Fibroblast of lung (primary cell): ENCODE measurements around the gene NCEH1. TPM values are rescaled to one million over a fixed set of nuclear protein-coding genes. Genes with fewer than 3 reads are reported as not detected.

Source experiments
- DNase-seq, 2 donors: peaks; one replicate each; pipeline versions ENCODE4 v3.0.0 to v3.0.0-alpha.2; 2010; ENCODE audit warnings: low read depth in 2 of 2
- H2AFZ ChIP-seq: 2 replicates; pipeline ENCODE4 v1.5.1; 2012; ENCODE audit warnings: low read length, control low read depth, inconsistent platforms
- H3K27ac ChIP-seq: 2 replicates; pipeline ENCODE4 v1.5.1; 2011; ENCODE audit warnings: low read length, control low read depth; ENCODE audit not compliant: insufficient read depth
- H3K27me3 ChIP-seq: 2 replicates; pipeline ENCODE4 v1.5.1; 2011; ENCODE audit warnings: mild to moderate bottlenecking, low read length; ENCODE audit not compliant: control insufficient read depth, insufficient read depth
- H3K36me3 ChIP-seq: 2 replicates; pipeline ENCODE4 v1.5.1; 2011; ENCODE audit warnings: low read length; ENCODE audit not compliant: control insufficient read depth, insufficient read depth
- H3K4me1 ChIP-seq: 2 replicates; pipeline ENCODE4 v1.5.1; 2011; ENCODE audit warnings: low read length; ENCODE audit not compliant: control insufficient read depth, insufficient read depth; ENCODE audit errors: extremely low read depth
- H3K4me2 ChIP-seq: 2 replicates; pipeline ENCODE4 v1.5.1; 2011; ENCODE audit warnings: low read length, control low read depth; ENCODE audit not compliant: insufficient read depth; ENCODE audit errors: extremely low read depth
- H3K4me3 ChIP-seq, 4 experiments: fragments of 200-600 bp in 1 of 4; sonication (generic) in 1 of 4; replicated peaks in 1 of 4; 2 replicates each; pipeline ENCODE4 v1.5.1; 2011 to 2016; ENCODE audit warnings: low read length in 4 of 4, low read depth in 3 of 4, mild to moderate bottlenecking in 3 of 4, control low read depth in 2 of 4, inconsistent platforms in 1 of 4, mixed read lengths in 1 of 4; ENCODE audit not compliant: insufficient read depth in 1 of 4; ENCODE audit errors: control extremely low read depth in 1 of 4
- H3K79me2 ChIP-seq: 2 replicates; pipeline ENCODE4 v1.5.1; 2012; ENCODE audit warnings: mild to moderate bottlenecking, low read length, inconsistent platforms; ENCODE audit not compliant: control insufficient read depth, insufficient read depth
- H3K9ac ChIP-seq: 2 replicates; pipeline ENCODE4 v1.5.1; 2011; ENCODE audit warnings: mild to moderate bottlenecking, low read length, control low read depth; ENCODE audit not compliant: insufficient read depth
- H3K9me3 ChIP-seq: 2 replicates; pipeline ENCODE4 v1.5.1; 2012; ENCODE audit warnings: low read depth, low read length; ENCODE audit not compliant: control insufficient read depth, insufficient read depth
- H4K20me1 ChIP-seq: 2 replicates; pipeline ENCODE4 v1.5.1; 2011; ENCODE audit warnings: low read length; ENCODE audit not compliant: control insufficient read depth, insufficient read depth; ENCODE audit errors: extremely low read depth
- EZH2 ChIP-seq: IDR thresholded peaks from 2 replicates; pipeline ENCODE4 v1.5.1; 2012; ENCODE audit warnings: low read length, control low read depth, mild to moderate bottlenecking; ENCODE audit errors: missing control alignments
- polyA plus RNA-seq, 2 donors: library from polyadenylated mRNA; depleted of rRNA in 1 of 2; stranded (reverse) in 1 of 2; unstranded in 1 of 2; fragments of >200 nt; gene quantifications; 2 replicates each; pipeline ENCODE4 v1.2.1, GENCODE V29; 2011 to 2012; ENCODE audit warnings: missing spikeins in 1 of 2
- total RNA-seq: library from RNA; depleted of rRNA; stranded (reverse); fragments of >200 nt; gene quantifications from 2 replicates; pipeline ENCODE4 v1.2.1, GENCODE V29; 2014
- TF ChIP-seq, protein P1 (sequence below), 2 donors: IDR thresholded peaks in 1 of 2; conservative IDR thresholded peaks in 1 of 2; 1 replicate in 1 of 2; 2 replicates in 1 of 2; pipeline ENCODE4 v1.5.1; 2011 to 2012; ENCODE audit warnings: low read length in 2 of 2, control low read depth in 1 of 2, inconsistent platforms in 1 of 2, low read depth in 1 of 2, mild to moderate bottlenecking in 1 of 2

NCEH1 gene
- total and polyA plus RNA-seq, 2 donors (not counting 1 experiment from before 2014, with no cell fraction given) = 9.9 to 11.4 TPM

DNA sequence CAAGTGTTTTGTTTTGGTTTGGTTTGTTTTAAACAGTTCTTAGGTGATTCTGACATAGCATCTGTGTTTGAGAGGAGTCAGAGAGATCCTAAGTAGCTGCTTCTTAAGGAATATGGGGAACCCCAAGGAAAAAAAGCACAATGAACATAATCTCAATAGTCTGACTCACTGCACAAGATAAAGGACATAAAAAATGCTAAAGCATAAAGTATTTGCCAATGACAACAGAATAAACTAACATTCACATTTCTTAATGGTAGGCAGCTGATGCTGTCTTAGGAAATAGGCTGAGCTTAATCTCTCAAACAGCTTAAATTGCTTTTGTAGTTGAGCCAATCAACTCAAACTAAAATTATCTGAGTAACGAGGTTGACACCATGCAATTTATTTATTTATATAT, 2.9 kb downstream of the NCEH1 start:
- Histone ChIP-seq H3K27me3 (no peaks in the 10 kb centered on the region), H3K4me1 (peaks cover 10% of the 10 kb centered on the region), H4K20me1 (no peaks in the 10 kb centered on the region), H3K36me3 (no peaks in the 10 kb centered on the region), H2AFZ (no peak overlapping the region), H3K4me3 (no peak overlapping the region), H3K9ac (no peak overlapping the region), H3K4me2 (peak overlapping the region; percentile 42), H3K79me2 (peaks cover 69% of the 10 kb centered on the region), H3K9me3 (no peaks in the 10 kb centered on the region), H3K27ac (peak overlapping the region; percentile 98)
- DNase-seq = peak; percentile 60 to 82
- TF ChIP-seq, protein P1, sequence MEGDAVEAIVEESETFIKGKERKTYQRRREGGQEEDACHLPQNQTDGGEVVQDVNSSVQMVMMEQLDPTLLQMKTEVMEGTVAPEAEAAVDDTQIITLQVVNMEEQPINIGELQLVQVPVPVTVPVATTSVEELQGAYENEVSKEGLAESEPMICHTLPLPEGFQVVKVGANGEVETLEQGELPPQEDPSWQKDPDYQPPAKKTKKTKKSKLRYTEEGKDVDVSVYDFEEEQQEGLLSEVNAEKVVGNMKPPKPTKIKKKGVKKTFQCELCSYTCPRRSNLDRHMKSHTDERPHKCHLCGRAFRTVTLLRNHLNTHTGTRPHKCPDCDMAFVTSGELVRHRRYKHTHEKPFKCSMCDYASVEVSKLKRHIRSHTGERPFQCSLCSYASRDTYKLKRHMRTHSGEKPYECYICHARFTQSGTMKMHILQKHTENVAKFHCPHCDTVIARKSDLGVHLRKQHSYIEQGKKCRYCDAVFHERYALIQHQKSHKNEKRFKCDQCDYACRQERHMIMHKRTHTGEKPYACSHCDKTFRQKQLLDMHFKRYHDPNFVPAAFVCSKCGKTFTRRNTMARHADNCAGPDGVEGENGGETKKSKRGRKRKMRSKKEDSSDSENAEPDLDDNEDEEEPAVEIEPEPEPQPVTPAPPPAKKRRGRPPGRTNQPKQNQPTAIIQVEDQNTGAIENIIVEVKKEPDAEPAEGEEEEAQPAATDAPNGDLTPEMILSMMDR (conservative IDR thresholded peaks at IDR 0.05 in 1 of 2, IDR thresholded peaks at IDR 0.05 in 1 of 2; ENCODE audit: low read depth in 1 of 2, low read length in 2 of 2) = no peak
- TF ChIP-seq EZH2 = no peak

DNA sequence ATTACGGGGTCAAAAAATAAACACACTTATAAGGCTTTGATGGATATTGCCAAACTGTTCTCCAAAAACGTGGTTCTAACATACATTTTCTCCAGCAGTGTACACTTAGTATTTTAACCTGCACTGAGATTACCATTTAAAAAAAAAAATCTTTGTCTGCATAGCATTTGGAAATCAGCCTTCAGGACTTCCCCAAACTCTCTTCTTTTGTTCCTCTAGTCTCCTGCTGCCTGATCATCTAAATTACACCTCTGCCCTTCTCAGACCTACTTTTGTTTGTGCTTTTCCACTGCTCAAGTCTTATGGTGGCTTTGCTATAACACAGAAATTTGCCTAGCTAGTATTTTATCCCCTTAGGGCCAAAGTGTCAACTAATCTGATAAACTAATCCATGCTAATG, 3.8 kb downstream of the NCEH1 start:
- no peaks in the 10 kb centered on the region for H4K20me1 ChIP-seq
- no peaks in the 10 kb centered on the region for H3K36me3 ChIP-seq
- no peak overlapping the region for H2AFZ ChIP-seq
- peak overlapping the region; percentile 49 for H3K27ac ChIP-seq
- H3K9me3 ChIP-seq = no peaks in the 10 kb centered on the region
- no peak overlapping the region for H3K4me3 ChIP-seq
- TF ChIP-seq, protein P1 (conservative IDR thresholded peaks at IDR 0.05 in 1 of 2, IDR thresholded peaks at IDR 0.05 in 1 of 2; ENCODE audit: low read depth in 1 of 2, low read length in 2 of 2) = no peak
- TF ChIP-seq EZH2 = no peak
- H3K27me3 ChIP-seq = no peaks in the 10 kb centered on the region
- H3K4me2 ChIP-seq = no peak overlapping the region
- H3K9ac ChIP-seq = no peak overlapping the region
- no peak for DNase-seq
- H3K4me1 ChIP-seq = peaks cover 10% of the 10 kb centered on the region
- H3K79me2 ChIP-seq = peaks cover 79% of the 10 kb centered on the region

DNA sequence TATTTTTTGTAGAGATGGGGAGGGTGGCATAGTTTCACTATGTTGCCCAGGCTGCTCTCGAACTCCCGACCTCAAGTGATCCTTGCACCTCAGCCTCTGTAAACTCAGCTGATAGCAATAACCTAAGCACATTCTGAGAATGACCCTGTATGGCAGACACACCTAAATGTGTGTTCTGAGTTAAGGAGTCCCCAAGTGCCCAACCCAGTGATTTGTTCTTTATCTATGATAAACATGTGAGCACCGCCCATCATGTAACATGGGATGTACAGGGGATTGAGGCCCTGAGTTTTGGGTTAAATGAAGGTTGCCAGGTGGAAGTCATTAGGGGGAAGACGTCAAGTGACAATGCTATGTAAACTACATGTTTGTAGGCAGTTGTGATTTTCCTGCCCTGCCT, 5.7 kb downstream of the NCEH1 start:
- H2AFZ ChIP-seq = no peak overlapping the region
- no peak for DNase-seq
- no peaks in the 10 kb centered on the region for H3K9me3 ChIP-seq
- no peaks in the 10 kb centered on the region for H4K20me1 ChIP-seq
- peaks cover 89% of the 10 kb centered on the region for H3K79me2 ChIP-seq
- H3K9ac ChIP-seq = no peak overlapping the region
- no peak overlapping the region for H3K27ac ChIP-seq
- no peaks in the 10 kb centered on the region for H3K27me3 ChIP-seq
- TF ChIP-seq EZH2 = no peak
- H3K4me1 ChIP-seq = peaks cover 10% of the 10 kb centered on the region
- H3K4me3 ChIP-seq = no peak overlapping the region
- no peak overlapping the region for H3K4me2 ChIP-seq
- peaks cover 1% of the 10 kb centered on the region for H3K36me3 ChIP-seq
